Myocyte (in vitro differentiated cells): ENCODE measurements around the gene AKAP1. TPM values are rescaled to one million over a fixed set of nuclear protein-coding genes. Genes with fewer than 3 reads are reported as not detected.

Experiments
- DNase-seq: peaks from one replicate; pipeline ENCODE4 v3.0.0-alpha.2; 2012; ENCODE audit warnings: low read depth
- total RNA-seq: library from RNA; depleted of rRNA; stranded (reverse); fragments of >200 nt; gene quantifications from 2 replicates; pipeline ENCODE4 v1.2.3, GENCODE V29; 2014

The AKAP1 gene
- total RNA-seq, 1 donor from 2014 or later: 47.4 TPM

GRCh38 chr17:57104461-57105175 is 19.6 kb downstream of the AKAP1 start:
- peak; percentile 45 for DNase-seq

DNA sequence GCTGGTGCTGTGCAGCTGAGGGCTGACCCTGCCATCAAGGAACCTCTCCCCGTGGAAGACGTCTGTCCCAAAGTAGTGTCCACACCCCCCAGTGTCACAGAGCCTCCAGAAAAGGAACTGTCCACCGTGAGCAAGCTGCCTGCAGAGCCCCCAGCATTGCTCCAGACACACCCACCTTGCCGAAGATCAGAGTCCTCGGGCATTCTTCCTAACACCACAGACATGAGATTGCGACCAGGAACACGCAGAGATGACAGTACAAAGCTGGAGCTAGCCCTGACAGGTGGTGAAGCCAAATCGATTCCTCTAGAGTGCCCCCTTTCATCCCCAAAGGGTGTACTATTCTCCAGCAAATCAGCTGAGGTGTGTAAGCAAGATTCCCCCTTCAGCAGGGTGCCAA is 20.5 kb downstream of the AKAP1 start:
- DNase-seq: no peak

GRCh38 chr17:57106107-57106835 is 21.2 kb downstream of the AKAP1 start:
- DNase-seq: peak; percentile 82

DNA sequence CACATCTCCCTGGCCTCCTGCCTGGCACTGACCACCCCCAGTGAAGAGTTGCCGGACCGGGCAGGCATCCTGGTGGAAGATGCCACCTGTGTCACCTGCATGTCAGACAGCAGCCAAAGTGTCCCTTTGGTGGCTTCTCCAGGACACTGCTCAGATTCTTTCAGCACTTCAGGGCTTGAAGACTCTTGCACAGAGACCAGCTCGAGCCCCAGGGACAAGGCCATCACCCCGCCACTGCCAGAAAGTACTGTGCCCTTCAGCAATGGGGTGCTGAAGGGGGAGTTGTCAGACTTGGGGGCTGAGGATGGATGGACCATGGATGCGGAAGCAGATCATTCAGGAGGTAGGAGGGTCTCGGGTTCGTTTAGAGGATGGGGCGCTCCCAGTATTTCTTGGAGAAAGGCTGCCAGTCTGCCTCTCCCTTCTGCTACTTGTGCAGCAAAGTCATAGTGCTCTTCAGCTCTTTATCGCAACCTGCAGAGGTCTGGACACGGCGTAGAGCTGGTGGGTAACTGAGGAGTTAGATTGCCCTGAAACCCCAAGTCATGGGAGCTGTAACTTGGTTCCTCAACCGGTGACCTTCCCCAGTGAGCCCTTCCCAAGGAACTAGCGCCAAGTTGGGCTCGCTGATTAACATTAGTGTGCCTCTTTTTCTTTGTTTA is 21.9 kb downstream of the AKAP1 start:
- DNase-seq: no peak

- no peak for DNase-seq
These were observed 22.6 kb downstream of the AKAP1 start for GRCh38 chr17:57107498-57108101.

GRCh38 chr17:57108671-57109392 is 23.8 kb downstream of the AKAP1 start:
- peak; percentile 76 for DNase-seq

DNA sequence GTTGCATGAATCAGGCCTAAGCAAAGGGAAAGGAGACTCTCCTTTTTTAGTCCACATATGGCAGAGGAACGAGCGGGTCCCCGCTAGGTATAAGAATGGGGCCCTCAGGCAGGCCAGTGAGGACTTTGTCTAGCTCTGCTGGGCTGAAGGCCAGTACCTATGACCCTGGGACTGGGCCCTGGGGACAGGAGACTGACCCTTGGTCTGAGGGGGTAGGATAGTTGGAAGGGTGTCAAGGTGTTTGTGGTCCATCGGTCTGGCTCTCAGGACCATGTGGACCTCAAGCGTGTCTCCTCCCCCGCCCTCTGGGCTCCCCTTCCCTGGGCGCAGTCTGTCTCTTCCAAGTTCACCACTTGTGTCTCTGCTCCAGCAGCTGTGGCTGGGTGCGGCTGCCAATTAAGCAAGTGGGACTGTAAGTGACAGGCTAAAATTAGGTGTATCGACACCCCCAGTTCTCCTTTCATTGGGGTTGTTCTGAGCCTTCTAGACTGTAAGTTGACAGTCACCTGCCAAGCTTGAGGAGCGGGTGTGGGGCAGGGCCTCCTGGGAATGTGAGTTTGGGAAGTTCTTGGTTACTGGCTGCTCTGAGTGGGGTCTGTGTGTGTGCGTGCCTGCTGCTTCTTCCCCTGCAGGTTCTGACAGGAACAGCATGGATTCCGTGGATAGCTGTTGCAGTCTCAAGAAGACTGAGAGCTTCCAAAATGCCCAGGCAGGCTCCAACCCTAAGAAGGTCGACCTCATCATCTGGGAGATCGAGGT is 24.5 kb downstream of the AKAP1 start:
- peak; percentile 96 for DNase-seq

DNA sequence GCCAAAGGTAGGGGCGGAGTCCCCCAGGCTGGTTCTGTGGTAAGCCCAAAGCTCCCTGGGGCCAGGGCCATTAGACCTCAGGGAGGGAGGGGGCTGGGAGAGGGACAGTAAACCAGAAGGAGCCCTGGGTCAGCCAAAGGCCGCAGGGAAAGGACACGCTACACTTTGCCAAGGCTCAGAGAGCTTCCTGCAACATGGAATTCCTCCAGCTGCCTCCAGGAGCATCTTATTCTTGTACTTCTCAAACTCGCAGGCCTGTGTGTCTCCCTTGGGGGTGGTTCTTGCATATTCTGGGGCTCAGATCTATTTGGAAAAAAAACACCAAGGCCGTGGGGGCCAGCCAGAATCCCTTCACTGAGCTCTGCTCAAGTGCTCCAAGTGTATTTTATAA is 25.1 kb downstream of the AKAP1 start:
- no peak for DNase-seq

DNA sequence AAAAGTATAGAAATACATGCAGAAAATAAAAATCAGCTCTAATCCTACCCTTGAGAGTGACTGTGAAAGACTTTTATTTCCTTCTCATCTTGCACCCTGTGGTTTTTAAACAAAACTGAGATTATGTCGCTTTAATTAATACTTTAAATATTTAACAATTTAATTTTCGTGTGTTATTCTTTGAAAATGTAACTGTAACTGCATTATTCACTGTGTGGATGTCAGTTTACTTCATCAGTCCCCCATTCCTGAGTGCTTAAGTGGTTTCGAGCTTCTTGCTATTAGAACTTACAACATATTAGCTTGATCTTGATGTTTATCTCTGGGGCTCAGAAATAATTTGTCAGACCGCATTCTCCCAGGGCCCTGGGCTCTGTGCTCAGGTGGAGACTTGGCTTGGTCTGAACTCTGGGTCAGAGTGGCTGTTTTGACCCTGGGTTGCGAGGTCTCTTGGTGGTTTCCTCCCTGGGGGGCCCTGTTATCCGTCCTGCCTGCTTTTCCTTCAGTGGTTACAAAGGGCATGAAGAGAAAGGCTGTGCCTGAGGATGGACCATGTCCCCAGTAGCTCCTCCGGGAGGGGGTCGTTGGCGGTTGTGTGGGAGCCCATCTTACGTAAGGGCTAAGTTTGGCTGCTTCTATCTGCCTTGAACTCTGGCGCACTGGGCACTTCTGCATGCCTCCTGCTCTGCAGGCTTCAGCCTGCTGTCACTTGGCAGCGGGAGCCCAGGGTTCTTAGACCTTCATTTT is 25.7 kb downstream of the AKAP1 start:
- no peak for DNase-seq

GRCh38 chr17:57111386-57111785 is 26.3 kb downstream of the AKAP1 start:
- DNase-seq: no peak

DNA sequence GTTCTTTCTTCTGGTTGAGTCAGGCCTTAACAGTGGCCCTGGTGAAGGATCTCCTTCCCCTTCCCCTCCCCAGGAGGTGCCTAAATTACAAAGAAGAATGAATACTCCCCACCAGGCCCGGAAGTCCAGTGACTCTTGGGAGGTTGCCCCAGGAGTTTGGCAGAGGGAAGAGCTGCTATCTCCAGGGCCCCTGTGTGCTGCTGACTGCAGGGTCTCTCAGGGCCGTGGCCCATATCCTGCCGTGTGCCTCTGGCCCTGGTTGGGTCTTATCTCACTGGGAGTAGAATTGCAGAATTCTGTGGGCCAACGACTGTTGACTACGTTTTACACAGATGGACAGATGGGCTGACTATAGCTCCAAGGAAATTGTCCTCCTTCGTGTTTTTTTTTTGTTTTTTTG is 28.0 kb downstream of the AKAP1 start:
- DNase-seq: no peak

GRCh38 chr17:57113656-57114055 is 28.6 kb downstream of the AKAP1 start:
- DNase-seq: no peak

DNA sequence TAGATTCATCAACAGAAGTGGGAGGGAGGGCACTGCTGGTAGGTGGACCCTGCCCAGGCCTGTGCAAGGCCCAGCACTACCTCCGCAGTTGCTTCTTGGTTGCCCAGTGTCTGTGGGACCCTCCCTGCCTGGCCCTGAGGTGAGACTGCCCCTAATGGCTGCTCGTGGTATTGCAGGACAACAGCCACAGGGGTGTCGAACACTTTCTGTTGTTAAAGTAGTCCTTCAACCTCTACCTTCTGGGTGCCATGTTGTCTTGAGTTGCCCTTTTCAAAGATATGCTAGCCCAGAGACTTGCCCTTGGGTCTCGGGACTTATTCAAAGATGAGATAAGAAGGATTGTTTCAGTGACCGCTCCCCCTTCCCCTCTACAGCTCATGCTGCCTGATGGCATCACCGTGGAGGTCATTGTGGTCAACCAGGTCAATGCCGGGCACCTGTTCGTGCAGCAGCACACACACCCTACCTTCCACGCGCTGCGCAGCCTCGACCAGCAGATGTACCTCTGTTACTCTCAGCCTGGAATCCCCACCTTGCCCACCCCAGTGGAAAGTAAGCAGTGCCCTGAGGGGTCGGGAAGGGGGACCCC is 29.1 kb downstream of the AKAP1 start:
- DNase-seq: peak; percentile 42

DNA sequence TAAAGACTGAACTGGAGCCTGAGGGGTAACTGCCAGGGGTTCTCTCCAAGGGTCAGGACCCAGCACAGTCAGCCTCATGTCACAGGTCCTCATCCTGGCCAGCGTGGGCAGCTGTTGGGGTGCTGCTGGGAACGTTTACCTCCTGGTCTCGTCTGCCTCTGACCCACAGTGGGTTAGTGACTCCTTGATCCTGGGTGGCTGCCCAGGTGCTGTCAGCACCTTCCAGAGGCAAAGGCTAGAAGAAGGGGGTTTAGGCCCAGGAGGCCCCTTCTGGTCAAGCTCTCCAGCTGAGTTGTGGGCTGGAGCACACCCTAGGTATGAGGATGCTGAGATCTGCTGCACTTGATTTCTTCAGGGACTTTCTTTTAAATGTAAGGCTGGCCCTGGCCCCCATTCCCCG is 30.3 kb downstream of the AKAP1 start:
- DNase-seq: no peak

- no peak for DNase-seq
These were observed 30.9 kb downstream of the AKAP1 start for GRCh38 chr17:57115916-57116315.

DNA sequence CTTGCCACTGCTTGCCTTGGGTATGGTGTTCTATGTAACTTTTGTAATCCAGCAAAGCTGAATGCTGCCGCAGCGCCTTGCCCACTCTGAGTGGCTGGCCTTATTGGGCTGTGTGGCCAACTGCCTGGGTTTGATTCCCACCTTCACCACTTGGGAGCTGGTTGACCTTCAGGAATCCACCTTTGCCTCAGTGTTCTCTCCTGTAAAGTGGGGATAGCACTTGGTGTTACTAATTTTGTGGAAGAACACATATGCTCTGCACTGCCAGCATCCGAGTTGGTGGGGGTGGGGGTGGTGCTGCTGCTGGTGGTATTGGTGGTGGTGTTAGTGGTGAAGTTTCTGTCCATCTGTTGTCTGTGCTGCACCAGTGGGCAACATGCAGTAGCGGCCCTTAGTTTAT is 32.8 kb downstream of the AKAP1 start:
- no peak for DNase-seq

GRCh38 chr17:57120814-57121213 is 35.8 kb downstream of the AKAP1 start:
- DNase-seq: no peak

DNA sequence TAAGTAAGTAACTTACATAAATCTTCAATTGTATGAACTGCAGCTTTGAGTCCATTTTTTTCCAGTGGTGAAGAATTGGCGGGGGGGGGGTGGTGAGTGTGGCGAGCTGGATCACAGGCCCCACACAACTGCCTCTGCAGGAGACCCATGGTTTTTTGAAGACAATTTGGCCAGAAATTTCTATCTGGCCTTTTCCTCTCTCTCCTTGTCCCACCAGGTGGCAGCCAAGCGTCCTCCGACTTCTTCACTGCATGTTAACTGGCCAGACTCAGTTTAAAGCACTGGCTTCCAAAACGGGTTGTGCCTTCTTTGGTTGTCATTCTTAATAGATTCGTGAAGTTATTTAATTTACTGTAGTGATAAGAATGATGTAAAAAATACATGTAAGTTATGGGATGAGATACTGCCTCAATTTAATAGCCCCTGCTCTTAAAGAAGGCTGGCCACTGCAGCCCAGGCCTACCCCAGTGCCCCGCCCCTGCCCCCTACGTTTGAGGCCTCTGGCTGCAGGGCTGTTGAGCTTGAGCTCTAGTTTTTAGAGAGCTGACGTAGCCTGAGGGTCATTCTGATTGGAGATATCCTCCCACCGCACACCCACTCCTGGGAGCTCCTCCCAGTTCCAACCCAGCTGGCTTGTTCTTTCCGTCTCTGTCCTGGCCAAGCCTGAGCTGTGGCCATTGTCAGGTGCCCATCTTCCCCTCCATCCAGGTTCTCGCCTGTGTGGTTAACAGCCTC is 36.4 kb downstream of the AKAP1 start:
- peak; percentile 65 for DNase-seq

- no peak for DNase-seq
These were observed 39.0 kb downstream of the AKAP1 start for GRCh38 chr17:57124053-57124452.
